ENCODE data around the gene HYAL1.
"Not testable (repeated sequence)": the region's sequence is repeated elsewhere in the genome, so short reads cannot be mapped to it uniquely, and the experiment has no call there.

HYAL1 gene

DNA sequence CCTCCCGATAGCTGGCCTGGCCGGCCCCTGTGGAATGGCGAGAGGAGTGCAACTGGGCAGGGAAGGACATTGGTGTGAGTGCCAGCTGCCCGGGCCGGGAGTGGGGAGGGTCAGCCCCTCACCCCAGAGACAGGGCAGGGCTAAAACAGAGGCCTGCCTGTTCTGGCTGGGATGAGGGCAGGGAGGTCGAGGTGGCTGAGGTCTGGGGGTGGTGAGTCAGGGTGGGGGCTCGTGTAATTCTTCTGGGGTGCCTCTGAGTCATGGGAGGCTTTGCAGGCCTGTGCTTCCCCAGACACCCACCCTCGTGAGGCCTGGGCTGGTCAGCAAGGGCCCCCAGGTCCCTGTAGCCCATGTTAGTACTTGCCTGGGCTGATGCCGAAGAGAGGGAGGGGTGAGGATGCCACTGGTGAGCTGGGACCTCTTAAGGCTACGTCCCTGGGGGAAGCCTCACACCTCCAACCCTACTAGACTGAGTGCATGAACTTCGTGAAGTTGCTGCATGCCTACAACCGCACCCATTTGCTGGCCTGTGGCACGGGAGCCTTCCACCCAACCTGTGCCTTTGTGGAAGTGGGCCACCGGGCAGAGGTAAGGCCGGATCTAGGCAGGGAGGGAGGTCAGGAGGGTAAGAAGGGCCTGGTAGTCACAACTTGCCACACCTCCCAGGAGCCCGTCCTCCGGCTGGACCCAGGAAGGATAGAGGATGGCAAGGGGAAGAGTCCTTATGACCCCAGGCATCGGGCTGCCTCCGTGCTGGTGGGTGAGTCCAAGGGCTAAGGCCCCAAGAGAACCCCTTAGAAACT, 32.8 kb downstream of the HYAL1 start:
- DNase-seq = no peak

DNA sequence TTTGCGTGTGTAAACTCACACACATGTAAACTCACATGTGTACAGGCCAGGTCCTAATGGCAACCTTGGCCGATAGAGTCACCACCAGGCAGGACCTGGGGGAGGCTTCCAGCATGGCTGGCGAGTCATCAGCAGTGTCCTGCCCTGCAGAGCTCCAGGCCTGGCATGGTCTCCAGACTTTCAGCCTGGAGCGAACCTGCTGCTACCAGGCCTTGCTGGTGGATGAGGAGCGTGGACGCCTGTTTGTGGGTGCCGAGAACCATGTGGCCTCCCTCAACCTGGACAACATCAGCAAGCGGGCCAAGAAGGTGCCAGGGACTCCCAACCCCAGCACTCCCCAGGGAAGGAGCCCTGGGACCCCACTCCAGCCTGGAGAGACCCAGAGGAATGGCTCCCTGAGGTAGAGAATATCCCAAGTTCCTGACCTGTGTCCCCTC, 33.4 kb downstream of the HYAL1 start:
- no peak for DNase-seq

DNA sequence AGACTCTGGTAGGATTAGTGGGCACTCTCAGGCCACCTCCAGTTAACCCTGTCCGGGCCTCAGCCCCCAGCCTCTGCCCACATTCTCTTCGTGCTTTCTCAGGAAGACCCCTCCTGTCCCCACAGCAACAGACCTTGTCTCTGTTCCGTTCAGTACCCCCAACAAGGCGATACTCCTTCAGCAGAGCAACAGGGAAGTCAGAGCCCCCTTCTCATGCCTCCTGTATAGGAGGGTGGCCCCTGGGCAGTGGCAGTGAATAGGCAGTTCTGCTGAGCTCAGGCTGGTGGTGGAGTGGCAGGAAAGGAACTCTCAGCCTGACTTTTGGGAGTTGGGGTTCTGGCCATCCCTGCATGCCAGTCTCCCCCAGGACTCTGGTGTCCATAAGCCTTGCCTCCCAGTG, 33.9 kb downstream of the HYAL1 start:
- DNase-seq = no peak

DNA sequence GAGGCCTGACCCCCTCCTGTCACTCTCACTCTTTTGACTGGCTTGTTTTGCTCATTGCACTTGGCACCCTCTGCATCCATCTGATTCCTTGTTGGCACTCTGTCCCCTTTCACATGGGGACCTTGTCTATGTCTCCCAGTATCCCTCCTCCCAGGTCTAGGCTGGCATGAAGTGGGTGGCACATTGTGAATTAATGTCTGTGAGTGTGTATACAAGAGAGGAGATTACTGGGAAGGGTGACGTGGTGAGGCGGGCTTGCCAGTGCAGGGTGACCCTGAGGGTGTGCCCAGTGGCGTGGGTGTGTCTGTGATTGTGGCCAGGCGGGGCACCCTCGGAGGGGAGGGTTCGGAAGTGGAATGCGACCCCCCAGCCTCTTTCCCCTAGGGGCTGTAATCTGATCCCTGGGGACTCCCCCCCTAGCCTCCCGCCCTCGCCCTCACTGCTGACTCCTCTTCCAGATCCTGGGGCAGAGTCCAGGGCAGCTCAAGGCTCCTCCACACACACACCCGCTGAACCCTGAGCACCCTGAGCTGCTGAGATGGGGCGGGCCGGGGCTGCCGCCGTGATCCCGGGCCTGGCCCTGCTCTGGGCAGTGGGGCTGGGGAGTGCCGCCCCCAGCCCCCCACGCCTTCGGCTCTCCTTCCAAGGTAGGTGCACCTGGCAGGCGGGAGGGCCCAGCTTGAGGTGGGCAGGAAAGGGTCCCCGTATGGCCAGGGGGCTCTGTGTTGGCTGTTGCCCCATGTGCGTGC, 34.5 kb downstream of the HYAL1 start, which contains the start of gene SEMA3B:
SEMA3B (plus strand) TSS at position 445 of the 749 bp plus-strand sequence; CDS start at position 539, 94 bp downstream.
- no peak for DNase-seq

DNA sequence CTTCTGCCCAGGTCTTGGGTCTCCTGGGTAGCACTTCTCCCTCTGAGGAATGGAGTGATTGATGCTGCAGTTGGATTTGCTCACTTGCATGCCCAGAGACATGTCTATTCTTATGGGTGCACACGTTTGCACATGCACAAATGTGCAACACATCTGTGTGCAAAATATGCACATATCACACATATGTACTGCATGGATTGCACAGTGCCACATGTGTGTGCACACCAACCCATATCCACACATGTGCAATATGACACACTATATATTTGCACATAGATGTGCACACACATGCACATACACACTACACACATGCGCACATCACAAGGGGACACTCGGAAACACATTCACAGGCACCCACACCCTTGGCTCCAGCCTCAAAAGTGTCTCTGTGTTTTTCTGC, 35.1 kb downstream of the HYAL1 start:
- DNase-seq = no peak

DNA sequence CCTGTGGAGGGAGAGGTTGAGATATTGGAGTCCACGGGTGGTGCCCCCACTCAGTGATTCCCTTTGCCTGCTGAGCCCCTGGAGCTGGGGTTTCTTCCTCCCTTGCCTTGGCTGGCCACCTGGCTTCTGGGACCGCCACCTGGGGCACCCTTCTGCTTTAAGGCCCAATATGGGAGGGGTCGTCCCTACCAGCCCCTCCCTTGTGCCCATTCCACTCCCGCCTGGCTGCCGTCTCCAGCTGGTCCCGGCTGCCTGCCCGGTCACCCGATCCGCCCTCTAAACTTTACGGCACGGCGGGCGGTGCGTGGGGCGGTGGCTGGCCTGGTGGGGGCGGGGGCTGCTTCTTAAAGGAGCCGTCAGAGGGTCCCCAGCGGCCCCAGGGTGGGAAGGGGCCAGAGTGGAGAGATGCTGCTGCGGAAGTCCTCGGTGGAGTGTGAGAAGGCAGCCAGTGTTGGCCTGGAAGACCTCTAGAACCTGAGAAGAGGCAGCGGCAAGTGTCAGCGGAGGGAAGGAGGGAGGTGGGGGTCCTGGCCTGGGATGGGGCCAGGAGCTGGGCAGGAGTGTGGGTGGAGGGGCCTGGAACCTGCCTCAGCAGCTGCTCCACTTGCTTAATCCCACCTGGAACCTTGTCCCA, 36.0 kb downstream of the HYAL1 start:
- no peak for DNase-seq

DNA sequence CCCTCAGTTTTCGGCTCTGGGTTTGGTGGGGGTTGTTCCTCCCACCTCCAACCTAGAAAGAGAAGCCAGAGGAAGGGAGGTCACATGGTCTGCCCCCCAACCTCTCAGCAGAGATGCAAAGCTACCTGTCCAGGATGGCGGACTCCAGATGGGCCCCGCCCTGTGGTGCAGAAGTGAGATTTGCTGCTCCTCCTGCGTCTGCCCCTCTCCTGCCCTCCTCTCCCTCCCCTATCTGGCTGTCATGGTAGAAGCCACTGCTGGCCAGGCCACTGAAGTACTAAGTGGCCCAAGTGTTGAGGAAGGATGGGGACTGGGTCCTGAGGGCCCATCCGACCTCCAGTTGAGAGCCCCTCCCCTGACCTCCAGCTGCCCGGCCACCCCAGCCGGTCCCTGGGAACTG, 36.5 kb downstream of the HYAL1 start:
- no peak for DNase-seq

DNA sequence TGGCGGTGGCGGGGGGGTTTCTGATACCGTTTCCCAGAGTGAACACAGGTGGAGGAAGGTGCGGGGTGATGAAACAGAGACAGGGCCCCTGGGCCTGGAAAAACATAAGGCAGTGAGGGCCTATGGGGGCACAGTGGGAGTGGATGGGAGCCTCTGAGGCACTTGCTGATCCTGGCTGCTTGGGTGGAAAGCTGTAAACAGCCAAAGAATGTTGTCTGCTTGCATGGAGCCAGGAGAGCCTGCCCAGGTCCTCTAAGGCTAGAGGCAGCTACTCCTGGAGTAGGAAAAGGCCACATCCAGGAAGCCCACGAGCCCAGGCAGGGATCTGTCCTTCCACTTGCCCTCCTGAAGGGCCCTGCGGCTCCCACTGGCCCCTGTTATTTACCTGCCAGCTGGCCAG, 37.4 kb downstream of the HYAL1 start:
- DNase-seq = no peak

DNA sequence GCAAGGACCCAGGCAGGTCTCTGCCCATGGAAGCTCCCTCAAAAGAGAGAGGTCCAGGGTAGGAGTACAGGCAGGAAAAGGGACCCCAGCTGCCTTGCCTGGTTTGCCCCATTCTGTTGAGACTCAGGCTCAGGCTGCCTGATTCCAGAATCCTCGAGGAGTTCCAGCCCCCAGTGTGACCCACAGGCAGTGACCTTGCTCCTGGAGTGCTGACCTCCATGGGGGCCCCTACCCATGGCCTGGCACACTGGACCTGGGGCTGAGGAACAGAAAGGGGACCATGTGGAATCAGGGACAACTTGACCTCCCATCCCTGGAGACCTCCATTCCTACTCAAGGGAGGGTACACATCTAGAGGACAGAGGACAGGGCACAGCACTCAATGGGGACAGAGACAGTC, 37.8 kb downstream of the HYAL1 start:
- DNase-seq = no peak

DNA sequence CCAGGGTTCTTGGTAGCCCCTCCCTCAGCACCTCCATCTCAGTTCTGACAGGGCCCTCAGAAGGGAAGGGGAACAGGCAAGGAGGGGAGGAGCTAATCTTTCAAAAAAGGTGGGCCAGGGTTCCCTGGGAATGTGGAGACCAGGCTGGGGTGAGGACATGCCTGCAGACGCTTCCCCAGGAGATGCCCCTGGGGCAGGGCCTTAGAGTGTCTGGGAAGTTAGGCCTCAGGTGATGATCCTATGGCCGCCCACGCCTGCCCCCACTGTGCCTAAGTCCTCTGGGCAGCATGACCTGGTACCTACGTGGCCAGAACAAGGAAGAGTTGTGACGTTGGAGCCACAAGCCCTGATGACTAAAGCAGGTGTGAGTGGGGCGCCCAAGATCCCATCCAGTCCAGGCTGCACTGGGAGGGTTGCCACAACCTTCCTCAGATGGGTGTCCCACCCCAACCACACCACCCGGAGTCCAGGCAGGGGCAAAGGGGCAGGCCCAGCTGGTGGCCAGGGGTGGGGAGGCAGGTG, 38.3 kb downstream of the HYAL1 start:
- DNase-seq = no peak

DNA sequence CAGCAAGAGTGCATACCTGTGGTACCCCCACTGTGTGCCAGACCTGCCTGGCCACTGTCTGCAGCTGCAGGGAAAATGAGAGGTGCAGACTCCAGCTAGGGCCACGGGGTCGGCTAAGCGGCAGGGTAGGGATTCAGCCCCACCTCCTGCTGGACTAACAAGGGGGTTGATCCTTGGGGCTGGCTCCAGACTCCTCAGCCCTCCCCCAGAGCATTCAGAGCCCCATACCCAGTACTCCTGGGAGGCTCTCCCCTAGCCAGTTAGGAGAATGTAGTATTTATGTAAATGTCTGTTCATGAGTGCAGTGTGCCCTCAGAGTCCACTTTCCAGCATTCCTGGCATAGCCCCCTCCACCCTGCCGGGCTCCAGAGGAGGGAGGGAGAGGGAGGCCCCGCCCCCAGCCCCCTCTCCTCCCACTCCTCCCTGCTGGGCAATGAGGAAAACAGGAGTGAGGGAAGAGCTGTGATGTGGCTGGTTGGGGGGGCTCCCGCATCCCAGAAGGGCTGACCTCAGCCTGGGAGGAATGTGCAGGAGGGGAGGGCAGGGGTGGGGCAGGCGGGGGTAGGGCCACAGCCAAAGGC, 38.9 kb downstream of the HYAL1 start:
- DNase-seq = no peak

DNA sequence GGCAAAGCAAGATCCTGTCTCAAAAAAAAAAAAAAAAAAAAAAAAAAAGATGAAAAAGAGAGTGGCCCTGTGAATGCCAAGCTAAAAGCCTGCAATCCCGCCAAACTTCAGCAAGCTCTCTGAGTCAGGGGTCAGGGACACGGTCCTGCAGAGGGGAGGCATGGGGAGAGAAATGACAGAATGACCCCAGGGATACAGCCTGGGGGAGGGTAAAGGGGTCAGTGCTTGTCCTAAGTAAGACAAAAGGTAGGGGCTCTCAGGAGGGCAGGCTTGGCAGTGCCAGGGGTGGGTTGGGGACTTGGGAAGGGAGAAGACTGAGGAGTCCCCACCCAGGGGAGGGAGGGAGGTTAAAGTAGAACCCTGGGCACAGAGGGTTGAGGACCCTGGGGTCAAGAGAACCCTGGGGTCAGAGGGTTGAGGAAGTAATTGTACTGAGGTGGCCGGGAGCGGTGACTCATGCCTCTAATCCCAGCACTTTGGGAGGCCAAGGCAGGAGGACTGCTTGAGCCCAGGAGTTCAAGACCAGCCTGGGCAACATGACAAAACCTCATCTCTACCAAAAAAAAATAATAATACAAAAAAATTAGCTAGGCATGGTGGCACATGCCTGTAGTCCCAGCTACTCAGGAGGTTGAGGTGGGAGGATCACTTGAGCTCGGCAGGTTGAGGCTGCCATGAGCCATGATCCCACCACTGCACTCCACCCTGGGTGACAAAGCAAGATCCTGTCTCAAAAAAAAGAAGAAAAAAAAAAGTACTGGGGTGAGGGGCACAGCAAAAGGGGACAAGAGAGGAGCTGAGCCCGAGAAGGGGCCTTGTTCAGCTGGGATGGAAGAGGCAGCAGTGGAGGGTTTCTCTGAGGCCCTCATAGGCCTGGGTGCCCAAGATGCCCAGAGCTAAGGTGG, 39.6 kb downstream of the HYAL1 start:
- no peak for DNase-seq

DNA sequence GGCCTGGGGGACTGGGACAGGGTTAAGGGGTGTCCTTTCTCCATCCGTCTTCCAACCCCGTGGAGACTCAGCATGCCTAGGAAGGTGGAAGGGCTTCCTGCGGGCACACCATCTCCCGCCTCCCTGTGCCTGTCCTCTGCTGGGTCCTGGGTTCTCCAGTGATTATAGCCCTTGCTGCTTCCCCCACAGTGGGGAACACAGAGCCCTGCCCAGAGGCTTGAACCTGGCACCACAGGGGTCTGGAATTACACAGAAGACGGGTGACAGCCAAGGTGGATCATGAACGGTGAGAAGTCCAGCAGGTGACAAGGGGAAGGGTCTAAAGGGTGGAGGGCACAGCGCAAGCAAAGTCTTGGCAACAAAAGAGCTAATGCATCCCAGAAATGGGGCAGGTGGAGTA, 40.6 kb downstream of the HYAL1 start:
- DNase-seq = no peak

DNA sequence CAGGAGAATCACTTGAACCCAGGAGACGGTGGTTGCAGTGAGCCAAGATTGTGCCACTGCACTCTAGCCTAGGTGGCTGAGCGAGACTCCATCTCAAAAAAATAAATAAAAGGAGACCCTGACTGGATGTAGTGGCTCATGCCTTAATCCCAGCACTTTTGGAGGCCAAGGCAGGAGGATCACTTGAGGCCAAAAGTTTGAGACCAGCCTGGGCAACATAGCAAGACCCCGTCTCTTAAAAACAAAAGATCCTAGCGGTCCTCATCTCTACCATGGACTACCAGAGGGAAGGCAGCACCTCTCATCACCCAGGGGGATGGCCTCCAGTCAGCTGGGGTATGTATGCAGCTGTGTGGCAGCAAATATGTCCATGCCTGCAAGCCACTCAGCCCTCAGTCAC, 41.2 kb downstream of the HYAL1 start:
- DNase-seq = not testable (repeated sequence)

DNA sequence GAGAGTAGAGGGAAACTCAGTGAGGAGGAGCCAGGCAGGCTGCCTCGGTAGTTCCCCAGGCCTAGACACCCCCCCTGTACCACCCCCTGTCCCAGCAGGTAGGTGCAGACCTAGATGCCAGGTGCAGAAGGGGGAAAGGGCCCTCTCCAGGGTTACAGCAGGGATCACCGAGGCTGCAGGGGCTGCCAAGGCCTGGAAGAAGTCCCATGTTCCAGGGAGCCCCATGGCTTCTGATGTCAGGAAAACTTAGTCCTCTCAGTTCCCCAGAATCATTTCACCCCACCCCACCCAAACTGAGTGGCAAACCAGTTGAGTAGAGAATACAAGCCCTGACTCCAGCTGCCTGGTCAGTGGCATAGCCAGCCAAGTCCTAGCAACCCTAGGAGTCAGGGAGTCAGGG, 41.9 kb downstream of the HYAL1 start:
- DNase-seq = no peak

DNA sequence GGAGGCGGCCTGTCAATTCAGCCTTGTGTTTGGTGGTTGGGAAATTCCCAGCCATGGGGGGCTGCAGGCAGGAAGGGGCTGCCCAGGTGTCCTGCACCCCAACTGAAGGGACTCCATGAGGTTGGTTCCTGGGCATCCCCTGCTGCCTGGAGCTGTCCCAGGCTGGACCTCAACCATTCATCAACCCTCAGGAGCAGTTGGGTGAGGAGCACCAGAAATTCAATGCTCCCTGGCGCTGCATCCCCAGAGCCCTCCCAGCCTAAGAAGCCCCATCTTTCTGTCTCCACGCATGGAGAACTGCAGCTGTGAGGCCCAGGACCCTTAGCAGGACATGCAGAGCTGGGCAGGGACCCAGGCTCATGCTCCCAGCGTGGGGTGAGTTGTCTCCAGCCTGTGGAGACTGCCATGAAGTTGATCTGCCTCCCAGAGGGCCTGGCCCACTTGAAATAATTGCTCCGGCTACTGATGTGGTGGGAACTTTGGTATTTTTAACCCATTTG, 42.4 kb downstream of the HYAL1 start:
- DNase-seq = no peak

DNA sequence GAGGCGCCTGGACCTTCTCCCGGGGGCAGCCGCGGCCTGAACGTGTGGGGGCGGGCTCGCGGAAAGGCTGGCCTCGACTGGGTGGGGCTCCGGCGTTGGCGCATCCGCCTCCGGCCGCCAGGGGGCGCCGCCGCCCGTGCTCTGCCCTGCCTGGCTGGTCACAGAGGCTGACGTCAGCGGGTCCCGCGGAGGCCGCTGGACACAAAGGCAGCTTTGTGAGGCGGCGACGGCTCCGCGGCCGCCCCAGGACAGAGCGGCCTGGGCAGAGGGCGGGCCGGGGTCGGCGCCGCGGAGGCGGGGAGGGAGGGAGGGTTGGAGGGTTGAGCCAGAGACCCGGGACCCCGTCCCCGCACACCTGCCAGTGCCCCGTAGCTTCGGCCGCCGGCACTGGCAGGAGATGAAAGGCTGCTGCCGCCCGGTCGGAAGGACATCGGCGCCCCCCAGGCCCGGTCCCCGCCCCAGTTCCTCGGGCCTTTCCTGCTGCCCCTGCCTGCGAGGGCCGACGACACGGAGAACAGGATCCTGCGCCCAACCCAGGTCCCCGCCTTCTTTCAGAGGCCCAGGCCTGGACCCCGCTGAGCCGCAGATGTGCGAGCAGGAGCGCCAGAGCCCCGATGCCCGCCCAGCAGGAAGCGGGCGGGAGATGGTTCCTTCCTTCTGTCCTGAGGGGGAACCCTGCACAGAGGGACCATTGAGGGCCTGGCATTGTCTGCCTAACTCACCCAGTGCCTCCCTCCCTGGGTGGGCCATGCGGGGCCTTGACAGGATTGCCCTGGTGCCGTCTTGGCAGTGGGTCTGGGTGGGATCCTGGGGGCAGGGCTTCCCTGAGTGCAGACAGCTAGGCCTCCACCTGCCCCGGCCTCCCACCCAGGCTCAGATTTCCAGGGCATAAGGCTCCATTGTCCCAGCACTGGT, 43.1 kb downstream of the HYAL1 start:
- DNase-seq = peak; percentile 79

DNA sequence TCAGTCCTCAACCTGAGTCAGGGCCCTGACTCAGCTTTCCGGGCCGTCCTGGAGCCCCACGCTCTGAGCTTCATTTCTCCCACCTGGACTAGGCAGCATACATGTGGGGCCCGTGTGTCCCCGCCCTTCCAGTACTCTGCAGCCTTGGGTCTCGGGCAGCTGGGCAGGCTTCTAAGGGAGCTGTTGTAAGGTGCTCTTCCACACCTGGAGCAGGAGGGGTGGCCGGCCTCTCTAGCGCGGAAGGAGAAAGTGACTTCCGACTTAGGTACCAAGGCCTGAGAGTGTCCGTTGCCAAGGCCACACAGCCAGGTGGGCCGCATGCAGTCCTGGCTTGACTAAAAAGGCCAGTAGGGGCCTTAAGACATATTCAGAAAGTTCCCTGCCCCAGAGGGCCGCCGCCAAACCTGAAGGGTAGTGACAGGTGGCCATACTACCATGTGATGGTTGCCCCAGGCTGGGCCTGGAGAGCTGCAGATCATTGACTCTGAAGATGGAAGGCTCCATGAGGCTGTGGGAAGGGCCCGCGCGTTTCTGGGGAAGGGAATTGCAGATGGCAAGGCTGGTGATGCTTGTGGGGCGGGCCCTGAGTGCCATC, 43.8 kb downstream of the HYAL1 start:
- DNase-seq = no peak

DNA sequence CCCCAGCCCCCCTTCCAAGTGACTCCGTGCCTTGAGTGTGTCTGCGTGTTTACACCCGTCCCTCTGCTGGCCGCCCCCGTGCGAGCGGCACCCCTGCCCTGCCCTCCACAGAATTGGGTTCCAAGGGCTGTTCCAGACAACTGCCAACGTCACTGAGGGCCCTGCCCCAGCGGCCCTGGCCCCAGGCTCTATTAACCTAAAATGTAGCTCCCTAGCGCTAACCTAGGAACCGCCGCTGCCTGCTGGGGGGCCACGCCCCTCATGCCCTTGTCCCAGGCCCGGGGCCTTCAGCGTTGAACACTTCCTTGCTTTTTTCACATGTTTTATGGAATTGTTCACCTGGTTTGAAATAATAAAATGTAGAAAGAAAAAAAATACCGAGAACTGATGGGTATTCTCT, 44.4 kb downstream of the HYAL1 start:
- DNase-seq = no peak

DNA sequence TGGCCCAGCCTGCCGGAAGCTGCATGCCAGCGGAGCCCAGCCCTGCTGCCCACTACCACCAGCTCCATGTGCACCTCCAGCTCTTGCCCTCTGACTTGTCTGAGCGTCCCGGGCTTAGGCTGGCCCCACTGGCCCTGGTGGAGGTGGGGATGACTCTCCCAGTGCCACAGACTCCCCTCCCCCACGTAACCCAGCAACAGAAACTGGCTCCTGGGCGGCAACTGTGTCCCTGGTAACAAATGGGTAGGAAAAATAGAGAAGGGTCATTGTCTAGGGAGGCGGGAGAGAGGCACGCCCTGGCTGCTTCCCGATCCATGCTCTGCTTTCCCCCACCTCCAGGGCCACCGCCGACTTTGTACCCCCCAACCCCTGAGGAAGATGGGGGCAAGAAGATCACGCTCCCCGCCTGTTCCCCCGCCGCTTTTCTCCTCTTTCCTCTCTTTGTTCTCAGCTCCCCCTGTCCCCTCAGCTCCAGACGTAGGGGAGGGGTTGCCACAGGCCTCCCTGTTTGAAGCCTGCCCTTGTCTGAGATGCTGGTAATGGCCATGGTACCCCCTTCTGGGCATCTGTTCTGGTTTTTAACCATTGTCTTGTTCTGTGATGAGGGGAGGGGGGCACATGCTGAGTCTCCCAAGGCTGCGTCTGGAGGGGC, 45.2 kb downstream of the HYAL1 start:
- no peak for DNase-seq

Measured in effector CD4-positive, alpha-beta T cell (primary cell).